CD4-positive, alpha-beta T cell treated with Interferon gamma for 1 hour (primary cell): ENCODE results near the gene FAAP100.

Source experiments
- DNase-seq: peaks from one replicate; pipeline ENCODE4 v3.0.0-alpha.2; 2020

FAAP100 gene

DNA sequence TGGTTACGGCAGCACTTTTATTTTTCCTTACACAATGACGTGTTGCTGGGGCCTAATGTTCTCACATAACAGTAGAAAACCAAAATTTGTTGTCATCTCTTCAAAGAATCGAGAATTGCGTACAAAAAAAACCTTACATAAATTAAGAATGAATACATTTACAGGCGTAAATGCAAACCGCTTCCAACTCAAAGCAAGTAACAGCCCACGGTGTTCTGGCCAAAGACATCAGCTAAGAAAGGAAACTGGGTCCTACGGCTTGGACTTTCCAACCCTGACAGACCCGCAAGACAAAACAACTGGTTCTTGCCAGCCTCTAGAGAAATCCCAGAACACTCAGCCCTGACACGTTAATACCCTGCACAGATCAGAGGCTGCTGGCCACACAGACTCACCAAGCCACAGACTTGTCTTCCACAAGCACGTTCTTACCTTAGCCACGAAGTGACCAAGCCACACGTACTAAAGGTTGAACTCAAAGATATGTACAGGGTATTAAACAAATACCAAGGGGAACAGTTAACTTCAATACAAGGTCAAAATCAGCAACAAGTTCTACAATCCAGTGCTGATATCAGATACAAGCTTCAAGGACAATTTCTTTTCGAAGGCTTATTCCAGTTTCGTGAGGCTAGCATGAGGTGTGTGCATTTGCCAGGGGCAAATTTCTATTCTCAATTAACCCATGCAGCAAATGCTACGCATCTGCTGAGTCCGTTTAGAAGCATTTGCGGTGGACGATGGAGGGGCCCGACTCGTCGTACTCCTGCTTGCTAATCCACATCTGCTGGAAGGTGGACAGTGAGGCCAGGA, 42.0 kb downstream of the FAAP100 start:
- DNase-seq: no peak

DNA sequence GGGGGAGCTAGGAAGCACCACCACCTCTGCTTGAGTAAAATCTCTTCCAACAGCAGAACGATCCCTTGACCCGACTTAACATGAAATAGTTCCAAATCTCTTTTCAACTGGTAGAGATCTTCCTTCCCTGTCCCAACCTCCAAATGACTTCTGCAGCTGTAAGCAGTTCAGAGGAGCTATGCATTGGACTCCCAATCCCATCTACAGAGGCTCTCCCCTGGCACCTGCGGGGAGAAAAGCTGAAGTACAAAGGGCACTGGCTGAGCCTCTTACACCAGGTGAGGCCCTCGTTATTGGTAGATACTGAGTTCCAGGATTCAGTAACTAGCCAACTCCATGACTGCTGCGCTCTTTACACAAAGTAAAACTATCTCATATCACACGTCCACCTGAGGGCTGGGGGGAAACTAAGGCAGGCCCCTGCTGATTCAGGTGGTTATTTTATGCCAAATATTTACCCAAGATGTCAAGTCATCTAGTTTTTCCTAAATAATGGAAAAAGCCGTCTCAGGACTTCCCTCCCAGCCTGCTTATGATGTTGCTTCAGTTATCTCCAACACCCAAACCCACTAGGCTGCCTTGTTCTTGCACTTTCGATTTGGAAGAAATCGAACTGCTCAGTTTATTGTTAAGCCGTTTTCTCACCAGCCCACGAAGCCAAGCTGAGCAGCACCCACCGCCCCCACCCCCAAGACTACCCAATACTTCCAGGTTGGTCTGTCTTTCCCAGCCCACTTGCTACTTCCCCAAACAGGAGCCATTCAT, 42.8 kb downstream of the FAAP100 start:
- DNase-seq: no peak

DNA sequence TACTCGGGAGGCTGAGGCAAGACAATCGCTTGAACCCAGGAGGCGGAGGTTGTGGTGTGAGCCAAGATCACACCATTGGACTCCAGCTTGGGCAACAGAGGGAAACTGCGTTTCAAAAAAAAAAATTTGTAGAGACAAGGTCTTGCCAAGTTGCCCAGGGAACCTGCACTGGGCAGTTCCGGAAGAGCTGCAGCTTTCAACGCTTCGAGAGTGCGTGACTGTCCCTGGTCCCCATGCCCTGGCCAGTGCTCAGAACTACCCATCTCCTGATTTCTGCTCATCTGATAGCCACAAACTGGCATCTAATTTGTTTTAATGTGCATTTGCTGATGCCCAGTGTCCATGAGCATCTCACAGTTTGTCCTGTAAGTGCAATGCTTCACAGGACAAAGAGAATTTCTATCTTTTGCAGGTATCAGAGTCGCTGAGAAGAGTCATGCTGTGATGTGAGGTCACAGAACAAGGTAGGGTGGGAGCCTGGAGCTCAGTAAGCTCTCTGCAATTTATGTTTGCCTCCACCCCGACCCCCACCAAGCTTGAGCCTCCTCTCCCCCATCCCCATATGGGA, 43.4 kb downstream of the FAAP100 start:
- no peak for DNase-seq

DNA sequence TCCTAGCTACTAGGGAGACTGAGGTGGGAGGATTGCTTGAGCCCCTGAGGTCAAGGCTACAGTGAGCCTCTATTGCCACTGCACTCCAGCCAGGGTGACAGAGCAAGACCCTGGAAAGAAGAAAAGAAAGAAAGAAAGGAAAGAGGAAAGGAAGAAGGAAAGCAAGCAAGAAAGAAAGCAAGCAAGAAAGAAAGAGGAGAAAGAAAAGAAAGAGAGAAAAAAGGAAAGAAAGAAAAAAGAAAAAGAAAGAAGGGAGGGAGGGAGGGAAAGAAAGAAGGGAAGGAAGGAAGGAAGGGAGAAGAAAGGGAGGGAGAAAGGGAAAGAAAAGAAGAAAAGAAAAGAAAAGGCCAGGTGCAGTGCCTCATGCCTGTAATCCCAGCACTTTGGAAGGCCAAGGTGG, 48.5 kb downstream of the FAAP100 start:
- DNase-seq: no peak

DNA sequence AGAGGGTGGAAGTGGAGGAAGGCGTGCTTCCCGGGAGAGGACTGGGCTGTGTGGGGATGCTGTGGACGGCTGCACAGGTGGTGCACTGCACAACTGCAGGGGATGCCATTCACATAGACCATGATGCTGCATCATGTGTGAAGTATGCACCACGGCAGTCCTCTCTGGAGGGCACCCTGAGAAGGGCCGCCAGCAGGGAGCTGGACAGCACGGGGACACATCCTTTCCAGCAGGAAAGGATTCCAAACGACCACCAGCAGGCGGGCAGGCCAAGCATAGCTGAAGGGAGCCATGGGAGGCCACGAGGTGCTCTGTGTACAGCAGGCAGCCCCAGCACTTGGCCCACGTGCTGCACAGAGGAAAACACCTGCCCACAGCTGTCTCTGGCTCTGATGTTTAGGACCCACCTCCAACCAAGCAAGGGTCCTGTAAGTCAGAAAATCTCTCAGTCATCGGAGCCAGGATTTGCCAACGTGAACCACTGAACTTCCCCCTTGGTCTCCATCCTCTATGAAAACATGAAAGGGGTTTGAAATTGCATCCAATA, 49.6 kb downstream of the FAAP100 start:
- no peak for DNase-seq

DNA sequence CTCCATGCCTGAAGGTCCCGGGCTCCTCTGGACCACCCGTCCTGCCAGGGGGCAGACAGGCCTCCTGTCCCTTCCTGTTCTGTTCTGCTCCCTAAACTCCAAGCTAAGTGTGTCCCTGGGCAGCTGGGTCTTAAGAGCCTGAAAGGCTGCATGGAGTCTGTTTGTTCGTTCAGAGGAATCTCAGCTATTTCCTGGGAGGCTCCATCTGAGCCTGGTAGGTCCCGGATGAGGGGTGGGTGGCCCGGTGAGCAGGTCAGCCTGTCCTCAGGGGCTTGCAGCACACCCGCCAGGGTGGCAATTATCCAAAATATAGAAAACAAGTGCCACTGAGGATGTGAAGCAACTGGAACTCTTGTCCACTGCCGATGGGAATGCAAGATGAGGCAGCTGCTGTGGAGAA, 52.1 kb downstream of the FAAP100 start:
- no peak for DNase-seq

DNA sequence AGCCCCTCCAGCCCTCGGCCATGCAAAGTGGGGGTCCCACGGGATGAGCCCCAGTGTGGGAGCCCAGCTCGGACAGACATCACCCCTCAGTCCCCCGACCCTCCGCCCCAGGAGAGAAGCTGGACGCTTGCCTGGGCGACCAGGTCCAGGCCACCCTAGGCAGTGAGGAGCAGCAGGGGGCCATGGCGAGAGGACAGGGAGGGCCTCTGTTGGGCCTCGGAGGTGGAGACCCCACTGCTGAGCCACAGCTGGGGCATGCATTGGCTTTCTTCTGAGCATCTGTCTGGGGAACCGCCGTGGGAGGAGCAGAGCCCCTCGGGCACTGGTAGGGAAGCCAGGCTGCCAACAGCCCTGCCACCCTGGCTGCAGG, 52.6 kb downstream of the FAAP100 start:
- DNase-seq: no peak

DNA sequence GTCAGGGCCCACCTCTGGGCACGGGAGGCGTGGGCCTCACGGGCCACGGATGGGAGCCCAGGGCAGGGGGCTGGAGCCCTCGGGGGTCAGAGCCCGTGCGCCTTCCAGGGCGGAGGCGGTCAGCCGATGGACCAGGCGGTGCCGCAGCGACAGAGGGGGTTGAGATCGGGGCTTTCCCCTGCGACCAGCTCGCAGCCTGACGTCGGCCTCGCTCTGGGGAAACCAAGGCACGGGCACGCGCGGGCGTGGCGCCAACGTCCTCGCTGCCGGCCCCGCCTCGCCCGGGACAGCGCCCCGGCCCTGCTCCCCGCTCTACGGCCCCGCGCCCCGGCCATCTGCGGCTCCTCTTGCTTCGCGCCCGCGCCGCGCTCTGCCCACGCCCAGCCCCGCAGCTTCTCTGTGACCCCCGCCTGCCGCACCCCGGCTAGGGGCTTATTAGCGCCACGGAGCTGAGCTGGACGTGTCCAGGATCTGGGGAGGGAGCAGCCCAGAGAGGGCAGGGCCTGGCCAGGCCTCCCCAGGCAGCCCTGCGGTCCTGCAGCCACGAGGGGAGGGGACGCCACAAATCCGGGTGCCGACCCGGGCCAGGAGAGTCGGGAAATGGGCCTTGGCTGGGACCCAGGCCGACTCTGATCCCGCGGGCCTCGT, 53.1 kb downstream of the FAAP100 start:
- no peak for DNase-seq

DNA sequence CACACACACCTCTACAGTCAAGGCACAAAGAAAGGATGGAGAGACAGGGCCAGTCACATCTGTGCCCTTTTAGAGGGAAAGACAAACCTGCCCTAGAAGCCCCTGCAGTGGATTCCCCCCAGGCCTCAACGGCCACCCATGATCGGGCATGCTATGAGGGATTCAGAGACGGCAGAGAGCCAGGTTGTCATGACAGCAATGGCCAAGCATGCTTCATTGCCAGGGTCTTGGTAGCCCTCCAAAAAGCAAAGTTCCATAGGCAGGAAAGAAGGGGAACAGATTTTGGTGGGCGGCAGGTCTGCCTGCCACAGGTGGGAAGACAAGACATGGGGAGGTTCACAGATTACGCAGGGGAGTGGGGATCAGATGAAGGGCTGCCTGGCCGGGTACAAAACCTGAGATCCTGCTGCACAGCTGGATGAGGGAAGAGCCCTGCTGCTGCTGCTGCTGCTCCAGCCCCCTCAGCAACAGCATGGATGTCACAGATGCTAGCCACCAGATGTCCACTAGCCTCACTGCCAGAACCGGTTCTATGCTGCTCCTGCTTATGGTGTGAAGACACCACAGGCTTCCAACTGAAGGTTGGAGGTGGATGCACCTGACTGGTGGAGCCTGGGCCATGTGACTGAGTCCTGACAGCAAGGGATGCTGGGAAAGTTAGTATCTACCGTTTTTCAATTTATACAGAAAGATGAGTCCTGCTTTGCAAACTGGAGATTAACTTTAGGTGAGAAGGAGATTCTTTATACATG, 57.4 kb downstream of the FAAP100 start:
- DNase-seq: no peak

DNA sequence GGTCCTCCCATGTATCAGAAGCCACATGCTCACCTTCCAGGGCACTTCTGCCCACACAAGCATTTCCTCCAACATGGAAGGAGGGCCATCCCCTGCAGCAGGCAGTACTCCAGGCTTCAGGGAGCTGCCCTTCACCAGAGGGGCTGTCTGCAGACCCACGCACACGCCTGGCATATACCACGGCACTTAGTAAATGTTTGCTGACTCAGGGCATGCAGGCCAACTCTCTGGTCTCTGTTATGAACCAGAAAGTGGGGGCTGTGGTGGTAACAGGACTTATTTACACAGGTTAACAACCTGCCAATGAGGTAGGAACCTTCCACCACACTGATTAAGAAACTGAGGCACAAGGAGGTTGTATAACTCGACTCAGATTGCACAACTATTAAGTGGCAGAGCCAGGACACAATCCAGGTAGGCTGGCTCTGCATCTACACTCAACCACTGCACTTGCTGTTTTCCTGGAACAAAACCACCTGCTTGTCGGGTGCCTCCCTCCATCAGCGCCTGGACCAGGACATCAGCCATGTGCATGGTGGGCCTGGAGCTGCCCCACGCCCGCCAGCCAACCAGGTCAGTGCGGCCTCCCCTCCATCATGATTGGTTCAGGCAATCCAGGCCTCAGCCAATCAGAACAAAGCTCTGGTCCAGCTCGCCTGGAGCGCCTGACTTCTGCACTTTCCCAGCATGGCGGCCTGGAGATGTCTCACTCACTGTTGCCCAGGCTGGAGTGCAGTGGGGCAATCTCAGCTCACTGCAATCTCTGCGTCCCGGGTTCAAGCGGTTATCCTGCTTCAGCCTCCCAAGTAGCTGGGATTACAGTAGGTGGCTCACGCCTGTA, 58.7 kb downstream of the FAAP100 start:
- no peak for DNase-seq

DNA sequence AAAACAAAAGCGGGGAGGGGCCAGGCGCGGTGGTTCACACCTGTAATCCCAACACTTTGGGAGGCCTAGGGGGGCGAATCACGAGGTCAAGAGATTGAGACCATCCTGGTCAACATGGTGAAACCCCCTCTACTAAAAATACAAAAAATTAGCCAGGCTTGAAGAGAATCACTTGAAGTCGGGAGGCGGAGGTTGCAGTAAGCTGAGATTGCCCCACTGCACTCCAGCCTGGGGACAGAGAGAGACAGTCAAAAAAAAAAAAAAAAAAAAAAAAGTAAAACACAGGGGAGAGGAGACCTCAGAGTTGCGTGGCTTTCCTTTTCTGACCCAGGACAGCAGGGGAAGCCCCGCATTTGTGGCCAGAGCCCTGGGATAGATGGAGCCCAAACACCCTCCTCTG, 59.4 kb downstream of the FAAP100 start:
- DNase-seq: no peak

DNA sequence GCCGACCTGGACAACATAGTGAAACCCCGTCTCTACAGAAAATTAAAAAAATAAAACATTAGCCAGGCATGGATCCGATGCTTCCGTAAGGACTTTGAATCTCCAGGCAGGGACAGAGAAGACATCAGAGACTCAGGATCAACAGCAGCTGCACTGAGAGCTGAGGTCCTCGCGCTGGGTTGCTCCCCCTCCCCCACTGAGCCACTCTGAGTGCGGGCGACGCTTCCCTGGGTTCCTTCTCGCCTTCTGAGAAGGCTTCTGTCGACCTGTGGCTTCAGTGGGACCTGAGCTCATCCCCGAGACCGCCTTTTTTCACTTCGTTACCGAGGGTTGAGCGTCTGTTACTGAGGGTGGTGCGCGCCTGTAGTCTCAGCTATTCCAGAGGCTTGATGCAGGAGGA, 60.0 kb downstream of the FAAP100 start:
- DNase-seq: no peak

DNA sequence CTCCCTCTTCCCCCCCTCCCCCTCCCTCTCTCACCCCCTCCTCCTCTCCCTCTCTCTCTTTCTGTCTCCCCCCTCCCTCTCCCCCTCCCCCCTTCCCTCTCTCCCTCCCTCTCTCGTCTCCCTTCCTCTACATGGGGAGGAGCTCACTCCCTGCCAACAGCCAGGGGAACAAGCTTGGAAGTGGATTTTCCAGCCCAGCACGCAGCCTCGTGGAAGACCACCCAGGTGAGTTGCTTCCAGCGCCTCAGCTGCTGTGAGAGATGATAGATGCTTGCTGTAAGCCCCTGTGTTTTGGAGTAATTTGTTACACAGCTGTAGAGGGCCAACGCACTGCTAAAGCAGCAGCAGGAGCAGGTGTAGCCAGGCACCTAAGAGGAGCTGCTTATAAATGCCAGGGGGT, 60.4 kb downstream of the FAAP100 start:
- DNase-seq: no peak

DNA sequence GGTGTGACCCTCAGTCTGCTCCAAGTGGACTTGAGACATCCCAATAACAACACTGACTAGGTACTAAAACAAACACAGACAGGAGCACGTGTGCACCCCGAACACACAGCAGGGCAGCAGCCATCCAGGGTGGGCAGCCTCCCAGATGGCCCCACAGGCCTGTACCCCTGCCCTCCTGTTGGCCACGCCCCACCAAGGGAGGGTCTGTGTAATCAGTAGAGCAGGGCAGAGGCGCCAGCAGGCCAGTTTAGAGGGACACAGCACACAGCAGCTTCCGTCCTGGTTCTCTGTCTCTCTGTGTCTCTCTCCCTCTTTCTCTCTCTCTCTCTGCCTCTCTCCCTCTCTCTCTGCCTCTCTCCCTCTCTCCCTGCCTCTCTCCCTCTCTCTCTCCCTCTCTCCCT, 61.0 kb downstream of the FAAP100 start:
- no peak for DNase-seq

DNA sequence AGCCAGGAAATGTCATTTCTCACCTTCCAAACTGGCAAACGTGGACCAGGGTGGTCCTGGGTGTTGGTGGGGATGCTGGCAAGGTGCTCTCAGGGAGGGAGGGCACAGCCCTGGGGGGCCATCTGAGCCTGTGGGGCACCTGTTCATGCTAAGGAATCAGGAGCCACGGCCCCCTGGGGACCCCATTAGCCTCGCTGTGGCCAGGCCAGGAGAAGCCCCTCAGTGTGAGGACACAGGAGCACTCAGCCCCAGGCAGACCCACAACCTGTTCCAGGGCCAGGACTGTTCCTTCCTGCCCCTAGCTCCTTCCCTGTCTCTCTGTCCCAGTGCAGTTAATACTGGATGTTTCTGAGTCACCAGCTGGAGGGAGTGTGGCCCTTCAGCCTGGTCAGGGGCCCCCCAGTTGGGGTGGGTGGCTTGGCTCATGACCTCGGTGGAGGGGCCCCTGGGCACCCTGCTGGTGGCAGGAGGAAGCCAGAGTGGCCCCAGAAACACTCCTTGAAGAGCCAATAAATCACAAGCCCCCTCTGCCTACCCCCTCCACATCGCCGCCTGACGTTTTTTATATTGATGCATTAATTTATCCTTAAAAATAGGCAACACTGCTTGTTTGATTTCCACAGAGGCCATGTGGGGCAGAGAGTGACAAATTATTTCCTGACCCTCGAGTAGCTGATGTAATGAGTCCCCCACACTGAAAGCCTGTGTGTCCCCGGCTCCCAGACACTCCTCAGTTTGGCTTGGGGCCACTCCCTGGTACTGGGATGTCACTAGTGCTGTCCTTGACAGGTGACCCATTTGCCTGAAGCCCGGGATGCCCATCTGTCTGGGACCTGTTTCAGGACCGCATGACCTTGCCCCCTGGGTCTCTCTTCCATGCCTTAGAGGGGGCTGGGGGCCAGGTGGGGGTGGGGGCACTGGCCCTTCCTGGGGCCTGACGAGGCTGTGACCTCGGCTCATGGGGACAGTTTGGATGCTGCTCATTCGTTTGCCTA, 61.9 kb downstream of the FAAP100 start:
- no peak for DNase-seq
